ENCODE results near the gene TGFB2.

The TGFB2 gene

DNA sequence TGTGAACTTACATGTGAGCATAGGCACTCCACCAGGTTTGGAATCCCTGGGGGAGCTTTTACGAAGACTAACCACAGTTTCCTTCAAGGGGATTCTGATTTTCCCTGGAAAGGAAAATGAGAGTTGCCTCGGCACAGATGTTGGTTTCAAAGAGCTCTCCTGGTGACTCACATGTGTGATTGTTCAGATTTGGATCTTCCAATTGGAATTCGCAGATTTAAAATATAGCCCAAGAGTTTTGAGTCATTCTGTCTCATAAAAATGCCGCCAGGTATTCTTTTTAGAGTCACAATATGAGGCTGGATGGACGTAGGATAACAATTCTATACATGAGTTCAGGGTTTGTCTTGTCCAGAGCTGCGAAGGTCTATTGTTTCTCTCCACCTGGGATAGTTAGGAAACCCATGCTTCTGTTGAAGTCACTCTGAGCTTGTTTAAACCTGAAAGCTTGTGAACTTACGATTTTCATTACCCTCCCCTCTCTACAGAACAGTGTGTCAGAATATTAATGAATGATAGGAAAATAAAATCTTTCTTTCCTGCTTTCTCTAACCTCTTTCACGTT lies 64.9 kb downstream of the TGFB2 start:
- Histone ChIP-seq H3K4me3 (replicated peaks; ENCODE audit: low read depth, low read length) (no peak overlapping the region), H3K36me3 (ENCODE audit: control insufficient read depth, insufficient read depth, low read length) (no peaks in the 10 kb centered on the region), H3K27me3 (replicated peaks; ENCODE audit: control insufficient read depth, insufficient read depth, low read length) (no peaks in the 10 kb centered on the region; the same call in 1 of the 2 replicates)
- DNase-seq (ENCODE audit: extremely low read depth, insufficient read length) = no peak
- TF ChIP-seq, protein P1, sequence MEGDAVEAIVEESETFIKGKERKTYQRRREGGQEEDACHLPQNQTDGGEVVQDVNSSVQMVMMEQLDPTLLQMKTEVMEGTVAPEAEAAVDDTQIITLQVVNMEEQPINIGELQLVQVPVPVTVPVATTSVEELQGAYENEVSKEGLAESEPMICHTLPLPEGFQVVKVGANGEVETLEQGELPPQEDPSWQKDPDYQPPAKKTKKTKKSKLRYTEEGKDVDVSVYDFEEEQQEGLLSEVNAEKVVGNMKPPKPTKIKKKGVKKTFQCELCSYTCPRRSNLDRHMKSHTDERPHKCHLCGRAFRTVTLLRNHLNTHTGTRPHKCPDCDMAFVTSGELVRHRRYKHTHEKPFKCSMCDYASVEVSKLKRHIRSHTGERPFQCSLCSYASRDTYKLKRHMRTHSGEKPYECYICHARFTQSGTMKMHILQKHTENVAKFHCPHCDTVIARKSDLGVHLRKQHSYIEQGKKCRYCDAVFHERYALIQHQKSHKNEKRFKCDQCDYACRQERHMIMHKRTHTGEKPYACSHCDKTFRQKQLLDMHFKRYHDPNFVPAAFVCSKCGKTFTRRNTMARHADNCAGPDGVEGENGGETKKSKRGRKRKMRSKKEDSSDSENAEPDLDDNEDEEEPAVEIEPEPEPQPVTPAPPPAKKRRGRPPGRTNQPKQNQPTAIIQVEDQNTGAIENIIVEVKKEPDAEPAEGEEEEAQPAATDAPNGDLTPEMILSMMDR (IDR thresholded peaks at IDR 0.05; ENCODE audit: insufficient read depth, low read length, poor library complexity, severe bottlenecking) = no peak

DNA sequence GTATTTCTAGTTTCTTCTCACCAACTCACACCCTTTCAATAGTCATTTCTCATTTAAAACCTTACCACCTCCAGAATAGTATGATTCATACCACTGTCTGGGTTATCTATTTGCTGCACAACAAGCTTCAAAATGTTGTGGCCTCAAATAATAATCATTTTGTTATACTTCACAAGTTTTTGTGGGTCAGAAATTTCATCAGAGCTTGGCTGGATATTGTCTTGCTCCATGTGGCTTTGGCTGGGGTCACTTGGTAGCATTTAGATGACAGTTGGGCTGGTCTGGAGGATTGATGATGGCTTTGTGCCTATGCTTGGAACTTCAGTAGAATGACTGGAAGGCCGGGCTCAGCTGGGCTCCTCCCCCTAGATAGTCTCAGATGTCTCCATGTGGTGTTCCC lies 66.0 kb downstream of the TGFB2 start:
- no peaks in the 10 kb centered on the region for H3K36me3 ChIP-seq (ENCODE audit: control insufficient read depth, insufficient read depth, low read length)
- TF ChIP-seq, protein P1 (IDR thresholded peaks at IDR 0.05; ENCODE audit: insufficient read depth, low read length, poor library complexity, severe bottlenecking) = no peak
- no peaks in the 10 kb centered on the region; the same call in 1 of the 2 replicates for H3K27me3 ChIP-seq (replicated peaks; ENCODE audit: control insufficient read depth, insufficient read depth, low read length)
- no peak for DNase-seq (ENCODE audit: extremely low read depth, insufficient read length)
- H3K4me3 ChIP-seq (replicated peaks; ENCODE audit: low read depth, low read length) = no peak overlapping the region

DNA sequence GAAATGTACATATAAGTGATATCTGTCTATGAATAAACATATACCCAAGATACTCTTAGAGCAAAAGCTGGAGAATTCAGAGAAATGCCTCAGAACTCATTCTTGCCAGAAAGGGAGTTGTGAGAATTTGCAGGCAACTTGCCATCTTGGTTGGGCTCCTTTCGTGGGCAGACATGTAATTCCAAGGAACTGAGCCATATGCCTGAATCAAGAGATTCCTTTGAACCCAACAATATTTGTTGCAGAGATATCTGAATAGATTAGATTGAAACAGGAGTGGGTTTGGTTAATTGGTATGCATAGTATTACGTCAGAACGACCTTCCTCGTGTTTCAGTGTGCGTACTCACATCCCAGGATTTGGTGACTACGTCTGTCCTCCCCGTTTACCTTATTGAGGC lies 67.0 kb downstream of the TGFB2 start:
- no peak for DNase-seq (ENCODE audit: extremely low read depth, insufficient read length)
- H3K4me3 ChIP-seq (replicated peaks; ENCODE audit: low read depth, low read length) = no peak overlapping the region
- no peaks in the 10 kb centered on the region; the same call in 1 of the 2 replicates for H3K27me3 ChIP-seq (replicated peaks; ENCODE audit: control insufficient read depth, insufficient read depth, low read length)
- TF ChIP-seq, protein P1 (IDR thresholded peaks at IDR 0.05; ENCODE audit: insufficient read depth, low read length, poor library complexity, severe bottlenecking) = no peak
- no peaks in the 10 kb centered on the region for H3K36me3 ChIP-seq (ENCODE audit: control insufficient read depth, insufficient read depth, low read length)

DNA sequence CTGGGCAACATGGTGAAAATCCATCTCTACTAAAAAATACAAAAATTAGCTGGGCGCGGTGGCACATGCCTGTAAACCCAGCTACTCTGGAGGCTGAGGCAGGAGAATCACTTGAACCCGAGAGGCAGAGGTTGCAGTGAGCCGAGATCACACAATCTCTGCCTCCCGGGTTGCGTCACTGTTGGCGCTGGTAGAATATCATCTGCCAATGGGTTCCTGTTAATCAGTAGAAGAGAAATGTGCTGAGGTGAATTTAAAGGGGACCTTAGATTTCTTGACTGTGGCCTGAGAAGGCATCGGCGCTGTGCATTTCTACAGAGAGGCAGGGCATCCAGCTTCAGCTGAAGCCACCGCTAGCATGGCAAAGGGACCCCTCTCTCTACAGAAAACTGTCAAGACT lies 68.0 kb downstream of the TGFB2 start:
- no peaks in the 10 kb centered on the region for H3K36me3 ChIP-seq (ENCODE audit: control insufficient read depth, insufficient read depth, low read length)
- TF ChIP-seq, protein P1 (IDR thresholded peaks at IDR 0.05; ENCODE audit: insufficient read depth, low read length, poor library complexity, severe bottlenecking) = no peak

DNA sequence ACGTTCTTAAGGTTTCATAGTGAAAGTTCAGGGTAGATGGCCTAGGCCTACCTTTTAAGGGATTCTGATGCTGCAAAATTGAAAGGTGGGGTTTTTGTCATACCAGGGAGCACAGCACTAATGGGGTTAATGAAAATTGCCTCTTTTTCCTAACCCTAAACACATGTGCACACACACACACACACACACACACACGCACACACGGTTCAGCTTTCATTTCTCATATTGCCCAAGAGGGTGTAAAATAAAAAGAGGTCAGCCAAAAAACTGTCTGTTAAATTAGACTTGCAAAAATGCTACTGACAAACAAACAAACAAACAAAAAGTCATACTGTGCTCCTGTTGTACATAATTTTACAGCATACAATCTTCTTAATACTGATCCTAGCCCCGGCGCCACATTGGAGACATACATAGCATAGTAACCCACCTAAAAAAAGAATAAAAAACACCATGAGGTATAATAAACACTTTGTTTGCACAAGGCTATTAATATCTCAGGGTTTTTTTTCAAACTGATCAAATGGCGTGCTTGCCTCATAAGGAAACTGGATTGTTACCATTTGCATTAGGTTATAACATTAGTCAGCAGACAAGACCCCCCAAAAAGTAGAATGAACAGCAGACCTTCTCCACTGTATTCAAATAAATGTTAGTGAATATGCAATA lies 69.1 kb downstream of the TGFB2 start:
- TF ChIP-seq, protein P1 (IDR thresholded peaks at IDR 0.05; ENCODE audit: insufficient read depth, low read length, poor library complexity, severe bottlenecking) = no peak
- no peak for DNase-seq (ENCODE audit: extremely low read depth, insufficient read length)
- Histone ChIP-seq H3K36me3 (ENCODE audit: control insufficient read depth, insufficient read depth, low read length) (no peaks in the 10 kb centered on the region), H3K27me3 (replicated peaks; ENCODE audit: control insufficient read depth, insufficient read depth, low read length) (no peaks in the 10 kb centered on the region; the same call in 1 of the 2 replicates), H3K4me3 (replicated peaks; ENCODE audit: low read depth, low read length) (no peak overlapping the region)

More for the DNA sequence above, 68.0 kb downstream of the TGFB2 start:
- no peaks in the 10 kb centered on the region; the same call in 1 of the 2 replicates for H3K27me3 ChIP-seq (replicated peaks; ENCODE audit: control insufficient read depth, insufficient read depth, low read length)
- no peak overlapping the region for H3K4me3 ChIP-seq (replicated peaks; ENCODE audit: low read depth, low read length)
- DNase-seq (ENCODE audit: extremely low read depth, insufficient read length) = no peak
